K562 (cell line): Measurements from ENCODE around the gene SERPINA5.

ENCODE experiments used
- ESRRA ChIP-seq: fragments of 450-650 bp; IDR thresholded peaks from 2 replicates; pipeline ENCODE4 v1.6.1; 2014; ENCODE audit warnings: low read depth, mild to moderate bottlenecking, moderate library complexity, borderline replicate concordance
- KDM2B ChIP-seq: fragments of 250-450 bp; sonication (Bioruptor Pico); IDR thresholded peaks from 2 replicates; pipeline ENCODE4 v1.8.0; 2021; ENCODE audit warnings: mild to moderate bottlenecking, moderate library complexity
- POLR2A ChIP-seq: fragments of 450-650 bp; conservative IDR thresholded peaks from 2 replicates; pipeline ENCODE4 v1.6.1; 2016
- RFX5 ChIP-seq: IDR thresholded peaks from 2 replicates; pipeline ENCODE4 v1.6.1; 2011; ENCODE audit warnings: low read depth, mild to moderate bottlenecking, improper control_type of control experiment, low read length
- SMARCC2 ChIP-seq: fragments of 450-650 bp; IDR thresholded peaks from 2 replicates; pipeline ENCODE4 v1.6.1; 2017; ENCODE audit warnings: antibody characterized with exemption, moderate library complexity, mild to moderate bottlenecking, low read depth
- SP2 ChIP-seq: IDR thresholded peaks from 2 replicates; pipeline ENCODE4 v1.6.1; 2011; ENCODE audit warnings: mild to moderate bottlenecking, low read depth, low read length, moderate library complexity; ENCODE audit not compliant: poor library complexity, severe bottlenecking; ENCODE audit errors: extremely low read depth
- STAT5B ChIP-seq: fragments of 250-450 bp; sonication (Bioruptor Pico); IDR thresholded peaks from 2 replicates; pipeline ENCODE4 v1.8.0; 2021; ENCODE audit warnings: mild to moderate bottlenecking, inconsistent platforms
- TF ChIP-seq, protein P1 (sequence below): fragments of 250-450 bp; sonication (Bioruptor Pico); IDR thresholded peaks from 2 replicates; pipeline ENCODE4 v1.4.0; 2020; ENCODE audit warnings: borderline replicate concordance
- TF ChIP-seq, protein P2 (sequence below), 2 experiments: fragments of 450-650 bp in 1 of 2; IDR thresholded peaks; 2 replicates each; pipeline ENCODE4 v1.6.1; 2011 to 2017; ENCODE audit warnings: low read depth in 2 of 2, antibody characterized with exemption in 1 of 2, borderline replicate concordance in 1 of 2, low read length in 1 of 2, mild to moderate bottlenecking in 1 of 2, mixed read lengths in 1 of 2; ENCODE audit not compliant: control insufficient read depth in 1 of 2
- TF ChIP-seq, protein P3 (sequence below), 3 experiments: IDR thresholded peaks in 2 of 3; conservative IDR thresholded peaks in 1 of 3; 2 replicates each; pipeline ENCODE4 v1.5.1; 2011 to 2012; ENCODE audit warnings: low read length in 3 of 3, mild to moderate bottlenecking in 3 of 3, control low read depth in 2 of 3, improper control_type of control experiment in 1 of 3, inconsistent platforms in 1 of 3, low read depth in 1 of 3, mixed read lengths in 1 of 3, moderate library complexity in 1 of 3; ENCODE audit not compliant: insufficient read depth in 2 of 3
- TF ChIP-seq, protein P4 (sequence below), 3 experiments: fragments of 200-800 bp in 1 of 3; fragments of 250-450 bp in 1 of 3; fragments of 450-650 bp in 1 of 3; sonication (Bioruptor Pico) in 1 of 3; sonication (Bioruptor generic) in 1 of 3; formaldehyde crosslinking in 1 of 3; IDR thresholded peaks; 2 replicates each; pipeline versions ENCODE4 v1.6.1 to v1.8.0; 2016 to 2022; ENCODE audit warnings: mild to moderate bottlenecking in 2 of 3, missing genetic modification characterization in 2 of 3, missing compliant biosample characterization in 1 of 3, moderate library complexity in 1 of 3

DNA sequence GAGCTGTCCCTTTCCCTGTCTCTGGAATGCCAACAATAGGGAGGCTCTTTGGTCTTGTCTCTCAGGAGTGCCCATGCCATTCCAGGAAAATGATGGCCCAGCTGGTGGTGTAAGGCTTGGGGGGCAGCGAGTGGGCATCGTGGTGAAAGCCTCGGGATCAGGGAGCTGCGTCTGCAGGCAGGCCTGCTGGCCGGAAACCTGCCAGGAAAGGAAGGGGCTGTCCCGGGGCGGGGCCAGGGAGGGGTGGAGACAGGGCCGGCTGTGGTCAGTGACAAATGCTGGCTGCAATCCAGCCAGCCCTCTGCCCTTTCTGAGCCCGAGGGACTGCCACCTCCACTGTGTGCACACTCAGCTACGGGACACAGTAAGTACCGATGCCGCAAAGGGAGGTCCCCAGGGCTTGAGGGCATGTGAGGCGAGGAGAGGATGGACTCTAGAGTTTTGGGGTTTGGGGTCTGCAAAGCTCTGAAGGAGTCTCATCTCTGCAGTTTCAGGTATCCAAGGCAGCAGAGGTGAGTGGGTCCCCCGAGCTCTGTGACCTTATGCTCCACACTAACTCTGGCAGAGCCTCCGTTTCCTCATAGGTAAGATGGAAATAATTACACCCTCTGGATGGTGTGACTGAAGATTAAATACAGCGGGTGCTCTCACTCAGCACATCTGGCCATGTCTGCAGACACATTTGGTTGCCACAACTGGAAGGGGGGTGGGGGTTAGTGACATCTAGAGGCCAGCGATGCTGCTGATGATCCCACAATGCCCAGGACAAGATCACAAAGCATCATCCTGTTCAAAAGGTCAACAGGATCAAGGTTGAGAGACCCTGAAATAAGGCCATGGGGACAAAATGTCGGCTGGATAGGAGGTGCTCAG lies at the start of gene SERPINA5:
- TF ChIP-seq, protein P1, sequence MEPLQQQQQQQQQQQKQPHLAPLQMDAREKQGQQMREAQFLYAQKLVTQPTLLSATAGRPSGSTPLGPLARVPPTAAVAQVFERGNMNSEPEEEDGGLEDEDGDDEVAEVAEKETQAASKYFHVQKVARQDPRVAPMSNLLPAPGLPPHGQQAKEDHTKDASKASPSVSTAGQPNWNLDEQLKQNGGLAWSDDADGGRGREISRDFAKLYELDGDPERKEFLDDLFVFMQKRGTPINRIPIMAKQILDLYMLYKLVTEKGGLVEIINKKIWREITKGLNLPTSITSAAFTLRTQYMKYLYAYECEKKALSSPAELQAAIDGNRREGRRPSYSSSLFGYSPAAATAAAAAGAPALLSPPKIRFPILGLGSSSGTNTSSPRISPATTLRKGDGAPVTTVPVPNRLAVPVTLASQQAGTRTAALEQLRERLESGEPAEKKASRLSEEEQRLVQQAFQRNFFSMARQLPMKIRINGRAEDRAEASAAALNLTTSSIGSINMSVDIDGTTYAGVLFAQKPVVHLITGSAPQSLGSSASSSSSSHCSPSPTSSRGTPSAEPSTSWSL, result no peak
- TF ChIP-seq RFX5 (no peak), ESRRA (no peak), STAT5B (CRISPR knock-in tag) (no peak), SMARCC2 (no peak), POLR2A (no peak), KDM2B (CRISPR knock-in tag) (no peak), SP2 (no peak)
- TF ChIP-seq, protein P2, sequence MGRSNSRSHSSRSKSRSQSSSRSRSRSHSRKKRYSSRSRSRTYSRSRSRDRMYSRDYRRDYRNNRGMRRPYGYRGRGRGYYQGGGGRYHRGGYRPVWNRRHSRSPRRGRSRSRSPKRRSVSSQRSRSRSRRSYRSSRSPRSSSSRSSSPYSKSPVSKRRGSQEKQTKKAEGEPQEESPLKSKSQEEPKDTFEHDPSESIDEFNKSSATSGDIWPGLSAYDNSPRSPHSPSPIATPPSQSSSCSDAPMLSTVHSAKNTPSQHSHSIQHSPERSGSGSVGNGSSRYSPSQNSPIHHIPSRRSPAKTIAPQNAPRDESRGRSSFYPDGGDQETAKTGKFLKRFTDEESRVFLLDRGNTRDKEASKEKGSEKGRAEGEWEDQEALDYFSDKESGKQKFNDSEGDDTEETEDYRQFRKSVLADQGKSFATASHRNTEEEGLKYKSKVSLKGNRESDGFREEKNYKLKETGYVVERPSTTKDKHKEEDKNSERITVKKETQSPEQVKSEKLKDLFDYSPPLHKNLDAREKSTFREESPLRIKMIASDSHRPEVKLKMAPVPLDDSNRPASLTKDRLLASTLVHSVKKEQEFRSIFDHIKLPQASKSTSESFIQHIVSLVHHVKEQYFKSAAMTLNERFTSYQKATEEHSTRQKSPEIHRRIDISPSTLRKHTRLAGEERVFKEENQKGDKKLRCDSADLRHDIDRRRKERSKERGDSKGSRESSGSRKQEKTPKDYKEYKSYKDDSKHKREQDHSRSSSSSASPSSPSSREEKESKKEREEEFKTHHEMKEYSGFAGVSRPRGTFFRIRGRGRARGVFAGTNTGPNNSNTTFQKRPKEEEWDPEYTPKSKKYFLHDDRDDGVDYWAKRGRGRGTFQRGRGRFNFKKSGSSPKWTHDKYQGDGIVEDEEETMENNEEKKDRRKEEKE (IDR thresholded peaks at IDR 0.05; ENCODE audit: borderline replicate concordance in 1 of 2, control insufficient read depth in 1 of 2, low read depth in 2 of 2, low read length in 1 of 2), result no peak
- TF ChIP-seq, protein P3, sequence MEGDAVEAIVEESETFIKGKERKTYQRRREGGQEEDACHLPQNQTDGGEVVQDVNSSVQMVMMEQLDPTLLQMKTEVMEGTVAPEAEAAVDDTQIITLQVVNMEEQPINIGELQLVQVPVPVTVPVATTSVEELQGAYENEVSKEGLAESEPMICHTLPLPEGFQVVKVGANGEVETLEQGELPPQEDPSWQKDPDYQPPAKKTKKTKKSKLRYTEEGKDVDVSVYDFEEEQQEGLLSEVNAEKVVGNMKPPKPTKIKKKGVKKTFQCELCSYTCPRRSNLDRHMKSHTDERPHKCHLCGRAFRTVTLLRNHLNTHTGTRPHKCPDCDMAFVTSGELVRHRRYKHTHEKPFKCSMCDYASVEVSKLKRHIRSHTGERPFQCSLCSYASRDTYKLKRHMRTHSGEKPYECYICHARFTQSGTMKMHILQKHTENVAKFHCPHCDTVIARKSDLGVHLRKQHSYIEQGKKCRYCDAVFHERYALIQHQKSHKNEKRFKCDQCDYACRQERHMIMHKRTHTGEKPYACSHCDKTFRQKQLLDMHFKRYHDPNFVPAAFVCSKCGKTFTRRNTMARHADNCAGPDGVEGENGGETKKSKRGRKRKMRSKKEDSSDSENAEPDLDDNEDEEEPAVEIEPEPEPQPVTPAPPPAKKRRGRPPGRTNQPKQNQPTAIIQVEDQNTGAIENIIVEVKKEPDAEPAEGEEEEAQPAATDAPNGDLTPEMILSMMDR (IDR thresholded peaks at IDR 0.05 in 2 of 3, conservative IDR thresholded peaks at IDR 0.05 in 1 of 3; ENCODE audit: insufficient read depth in 2 of 3, low read depth in 1 of 3, low read length in 3 of 3), result no peak
- TF ChIP-seq, protein P4, sequence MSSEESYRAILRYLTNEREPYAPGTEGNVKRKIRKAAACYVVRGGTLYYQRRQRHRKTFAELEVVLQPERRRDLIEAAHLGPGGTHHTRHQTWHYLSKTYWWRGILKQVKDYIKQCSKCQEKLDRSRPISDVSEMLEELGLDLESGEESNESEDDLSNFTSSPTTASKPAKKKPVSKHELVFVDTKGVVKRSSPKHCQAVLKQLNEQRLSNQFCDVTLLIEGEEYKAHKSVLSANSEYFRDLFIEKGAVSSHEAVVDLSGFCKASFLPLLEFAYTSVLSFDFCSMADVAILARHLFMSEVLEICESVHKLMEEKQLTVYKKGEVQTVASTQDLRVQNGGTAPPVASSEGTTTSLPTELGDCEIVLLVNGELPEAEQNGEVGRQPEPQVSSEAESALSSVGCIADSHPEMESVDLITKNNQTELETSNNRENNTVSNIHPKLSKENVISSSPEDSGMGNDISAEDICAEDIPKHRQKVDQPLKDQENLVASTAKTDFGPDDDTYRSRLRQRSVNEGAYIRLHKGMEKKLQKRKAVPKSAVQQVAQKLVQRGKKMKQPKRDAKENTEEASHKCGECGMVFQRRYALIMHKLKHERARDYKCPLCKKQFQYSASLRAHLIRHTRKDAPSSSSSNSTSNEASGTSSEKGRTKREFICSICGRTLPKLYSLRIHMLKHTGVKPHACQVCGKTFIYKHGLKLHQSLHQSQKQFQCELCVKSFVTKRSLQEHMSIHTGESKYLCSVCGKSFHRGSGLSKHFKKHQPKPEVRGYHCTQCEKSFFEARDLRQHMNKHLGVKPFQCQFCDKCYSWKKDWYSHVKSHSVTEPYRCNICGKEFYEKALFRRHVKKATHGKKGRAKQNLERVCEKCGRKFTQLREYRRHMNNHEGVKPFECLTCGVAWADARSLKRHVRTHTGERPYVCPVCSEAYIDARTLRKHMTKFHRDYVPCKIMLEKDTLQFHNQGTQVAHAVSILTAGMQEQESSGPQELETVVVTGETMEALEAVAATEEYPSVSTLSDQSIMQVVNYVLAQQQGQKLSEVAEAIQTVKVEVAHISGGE (CRISPR knock-in tag; IDR thresholded peaks at IDR 0.05), result no peak
